Measurements from ENCODE around the gene APRT. TPM values are rescaled to one million over a fixed set of nuclear protein-coding genes. Genes with fewer than 3 reads are reported as not detected.

Gene APRT
- total and polyA plus RNA-seq, 9 of the 15 experiments (the other 6 are each of a cell fraction or from before 2014, with no cell fraction given) = 41.7 to 409 (median 146) TPM

DNA sequence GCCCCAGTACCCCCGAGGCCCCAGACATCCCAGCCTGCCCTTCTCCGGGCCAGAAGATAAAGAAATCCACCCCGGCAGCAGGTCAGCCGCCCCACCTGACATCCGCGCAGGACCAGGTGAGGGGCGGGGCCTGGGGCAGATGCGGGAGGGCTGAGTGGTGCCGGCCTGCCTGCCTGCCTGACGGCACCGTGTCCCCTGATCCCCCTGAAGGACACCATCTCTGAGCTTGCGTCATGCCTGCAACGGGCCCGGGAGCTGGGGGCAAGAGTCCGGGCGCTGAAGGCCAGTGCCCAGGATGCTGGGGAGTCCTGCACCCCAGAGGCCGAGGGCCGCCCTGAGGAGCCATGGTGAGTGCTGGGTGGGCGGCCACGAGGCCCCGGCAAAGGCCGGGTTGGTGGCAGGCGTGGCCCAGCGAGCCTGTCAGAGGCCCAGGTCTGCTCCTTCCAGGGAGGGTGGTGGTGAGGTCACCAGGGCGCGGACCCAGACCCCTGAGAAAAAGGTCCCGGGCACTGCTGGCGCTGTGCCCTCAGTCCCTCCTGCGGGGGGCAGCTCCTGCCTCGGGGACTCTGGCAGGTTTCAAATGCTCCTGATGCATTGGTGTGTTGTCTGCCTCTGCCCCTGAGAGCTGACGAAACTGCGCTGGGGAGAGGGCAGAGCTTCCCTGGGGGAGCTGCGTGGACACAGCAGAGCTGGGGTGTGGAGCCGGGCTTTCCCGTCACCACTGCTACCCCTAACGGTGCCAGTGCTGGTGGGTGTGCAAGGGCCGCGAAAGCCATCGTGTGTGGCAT lies 7.0 kb downstream of the APRT start (continued):
- TF ChIP-seq, protein P1, sequence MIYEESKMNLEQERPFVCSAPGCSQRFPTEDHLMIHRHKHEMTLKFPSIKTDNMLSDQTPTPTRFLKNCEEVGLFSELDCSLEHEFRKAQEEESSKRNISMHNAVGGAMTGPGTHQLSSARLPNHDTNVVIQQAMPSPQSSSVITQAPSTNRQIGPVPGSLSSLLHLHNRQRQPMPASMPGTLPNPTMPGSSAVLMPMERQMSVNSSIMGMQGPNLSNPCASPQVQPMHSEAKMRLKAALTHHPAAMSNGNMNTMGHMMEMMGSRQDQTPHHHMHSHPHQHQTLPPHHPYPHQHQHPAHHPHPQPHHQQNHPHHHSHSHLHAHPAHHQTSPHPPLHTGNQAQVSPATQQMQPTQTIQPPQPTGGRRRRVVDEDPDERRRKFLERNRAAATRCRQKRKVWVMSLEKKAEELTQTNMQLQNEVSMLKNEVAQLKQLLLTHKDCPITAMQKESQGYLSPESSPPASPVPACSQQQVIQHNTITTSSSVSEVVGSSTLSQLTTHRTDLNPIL (CRISPR knock-in tag; IDR thresholded peaks at IDR 0.05) = no peak
- TF ChIP-seq ZNF174 (CRISPR knock-in tag; IDR thresholded peaks at IDR 0.05) (no peak), PCBP1 (IDR thresholded peaks at IDR 0.05; ENCODE audit: low read depth, low read length, poor library complexity, severe bottlenecking) (peak; percentile 74), CTBP1 (IDR thresholded peaks at IDR 0.05; ENCODE audit: borderline replicate concordance) (peak; percentile 17; the same call in 1 of the 2 replicates), KDM5B (IDR thresholded peaks at IDR 0.05; ENCODE audit: insufficient replicate concordance, low read depth, low read length) (peak; percentile 62), ZNF408 (CRISPR knock-in tag; IDR thresholded peaks at IDR 0.05; ENCODE audit: low read depth) (no peak), MTA3 (IDR thresholded peaks at IDR 0.05; ENCODE audit: borderline replicate concordance) (0 out of 2 replicates have a peak, but pooled peaks have one; percentile 18), GTF2F1 (IDR thresholded peaks at IDR 0.05; ENCODE audit: low read depth, low read length) (no peak), POLR2A (conservative IDR thresholded peaks at IDR 0.05) (peak; percentile 39; the same call in 1 of the 2 replicates), ZNF347 (CRISPR knock-in tag; IDR thresholded peaks at IDR 0.05; ENCODE audit: low read depth) (no peak), MAFK (IDR thresholded peaks at IDR 0.05; ENCODE audit: low read length) (no peak), SP1 (CRISPR knock-in tag; IDR thresholded peaks at IDR 0.05) (peak; percentile 55; the same call in 1 of the 2 replicates), EP400 (IDR thresholded peaks at IDR 0.05) (0 out of 2 replicates have a peak, but pooled peaks have one; percentile 12)
- TF ChIP-seq, protein P2, sequence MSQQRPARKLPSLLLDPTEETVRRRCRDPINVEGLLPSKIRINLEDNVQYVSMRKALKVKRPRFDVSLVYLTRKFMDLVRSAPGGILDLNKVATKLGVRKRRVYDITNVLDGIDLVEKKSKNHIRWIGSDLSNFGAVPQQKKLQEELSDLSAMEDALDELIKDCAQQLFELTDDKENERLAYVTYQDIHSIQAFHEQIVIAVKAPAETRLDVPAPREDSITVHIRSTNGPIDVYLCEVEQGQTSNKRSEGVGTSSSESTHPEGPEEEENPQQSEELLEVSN (IDR thresholded peaks at IDR 0.05; ENCODE audit: borderline replicate concordance in 1 of 2, extremely low read depth in 1 of 2, insufficient read depth in 1 of 2, insufficient read length in 1 of 2, low read depth in 1 of 2, low read length in 1 of 2, poor library complexity in 1 of 2, severe bottlenecking in 1 of 2) = no peak
- TF ChIP-seq, protein P3, sequence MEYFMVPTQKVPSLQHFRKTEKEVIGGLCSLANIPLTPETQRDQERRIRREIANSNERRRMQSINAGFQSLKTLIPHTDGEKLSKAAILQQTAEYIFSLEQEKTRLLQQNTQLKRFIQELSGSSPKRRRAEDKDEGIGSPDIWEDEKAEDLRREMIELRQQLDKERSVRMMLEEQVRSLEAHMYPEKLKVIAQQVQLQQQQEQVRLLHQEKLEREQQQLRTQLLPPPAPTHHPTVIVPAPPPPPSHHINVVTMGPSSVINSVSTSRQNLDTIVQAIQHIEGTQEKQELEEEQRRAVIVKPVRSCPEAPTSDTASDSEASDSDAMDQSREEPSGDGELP (CRISPR knock-in tag; IDR thresholded peaks at IDR 0.05; ENCODE audit: borderline replicate concordance) = peak; percentile 78
- TF ChIP-seq, protein P4, sequence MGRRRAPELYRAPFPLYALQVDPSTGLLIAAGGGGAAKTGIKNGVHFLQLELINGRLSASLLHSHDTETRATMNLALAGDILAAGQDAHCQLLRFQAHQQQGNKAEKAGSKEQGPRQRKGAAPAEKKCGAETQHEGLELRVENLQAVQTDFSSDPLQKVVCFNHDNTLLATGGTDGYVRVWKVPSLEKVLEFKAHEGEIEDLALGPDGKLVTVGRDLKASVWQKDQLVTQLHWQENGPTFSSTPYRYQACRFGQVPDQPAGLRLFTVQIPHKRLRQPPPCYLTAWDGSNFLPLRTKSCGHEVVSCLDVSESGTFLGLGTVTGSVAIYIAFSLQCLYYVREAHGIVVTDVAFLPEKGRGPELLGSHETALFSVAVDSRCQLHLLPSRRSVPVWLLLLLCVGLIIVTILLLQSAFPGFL (CRISPR knock-in tag; IDR thresholded peaks at IDR 0.05) = 0 out of 2 replicates have a peak, but pooled peaks have one; percentile 42
- TF ChIP-seq, protein P5, sequence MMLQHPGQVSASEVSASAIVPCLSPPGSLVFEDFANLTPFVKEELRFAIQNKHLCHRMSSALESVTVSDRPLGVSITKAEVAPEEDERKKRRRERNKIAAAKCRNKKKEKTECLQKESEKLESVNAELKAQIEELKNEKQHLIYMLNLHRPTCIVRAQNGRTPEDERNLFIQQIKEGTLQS (IDR thresholded peaks at IDR 0.05) = peak; percentile 54
- TF ChIP-seq, protein P5 (CRISPR knock-in tag; conservative IDR thresholded peaks at IDR 0.05) = no peak
